C1 segment of cervical spinal cord (tissue), 14 donors: ENCODE data around the gene IL22.

Source experiments
- DNase-seq, 14 donors: peaks; one replicate each; lab custom pipeline; 2025; lab: John Stamatoyannopoulos, UW

Gene IL22

GRCh38 chr12:68264158-68264855, 10.9 kb upstream of the IL22 start:
- DNase-seq = no peak

DNA sequence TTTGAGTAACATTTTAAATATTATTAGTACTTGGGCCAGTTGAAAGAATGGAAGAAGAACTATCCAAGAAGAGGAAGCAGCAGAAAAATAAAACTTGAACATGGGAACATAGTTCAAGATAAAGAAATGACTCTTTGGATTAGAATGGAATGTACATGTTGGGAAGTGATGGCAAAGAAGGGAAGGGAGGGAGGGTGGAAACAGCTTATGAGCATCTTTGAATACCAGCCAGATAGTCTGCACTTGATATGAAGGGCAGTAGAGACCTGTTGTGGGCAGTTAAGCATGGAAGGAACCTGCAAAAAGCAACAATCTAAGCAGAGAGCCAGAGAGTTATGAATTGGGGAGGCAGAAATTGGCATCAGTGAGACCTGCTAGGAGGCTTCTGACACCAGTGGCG, 10.0 kb upstream of the IL22 start:
- no peak for DNase-seq

DNA sequence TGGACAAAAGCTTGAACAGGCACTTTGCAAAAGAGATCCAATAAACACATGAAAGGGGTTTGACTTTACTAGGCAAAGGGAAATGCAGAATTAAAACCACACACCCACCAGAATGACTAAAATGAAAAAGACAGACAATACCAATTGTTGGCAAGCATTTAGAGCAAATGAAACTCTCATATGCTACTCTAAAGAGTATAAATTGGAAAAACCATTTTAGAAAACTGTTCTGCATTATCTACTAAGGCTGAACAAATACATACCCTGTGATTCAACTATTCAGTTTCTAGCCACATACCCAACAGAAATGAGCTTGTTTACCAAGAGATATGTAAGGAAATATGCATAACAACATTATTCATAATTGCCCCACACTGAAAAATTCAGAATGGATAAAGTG, 8.5 kb upstream of the IL22 start:
- no peak for DNase-seq

- no peak for DNase-seq
Observed at GRCh38 chr12:68260153-68260552, 6.7 kb upstream of the IL22 start.

DNA sequence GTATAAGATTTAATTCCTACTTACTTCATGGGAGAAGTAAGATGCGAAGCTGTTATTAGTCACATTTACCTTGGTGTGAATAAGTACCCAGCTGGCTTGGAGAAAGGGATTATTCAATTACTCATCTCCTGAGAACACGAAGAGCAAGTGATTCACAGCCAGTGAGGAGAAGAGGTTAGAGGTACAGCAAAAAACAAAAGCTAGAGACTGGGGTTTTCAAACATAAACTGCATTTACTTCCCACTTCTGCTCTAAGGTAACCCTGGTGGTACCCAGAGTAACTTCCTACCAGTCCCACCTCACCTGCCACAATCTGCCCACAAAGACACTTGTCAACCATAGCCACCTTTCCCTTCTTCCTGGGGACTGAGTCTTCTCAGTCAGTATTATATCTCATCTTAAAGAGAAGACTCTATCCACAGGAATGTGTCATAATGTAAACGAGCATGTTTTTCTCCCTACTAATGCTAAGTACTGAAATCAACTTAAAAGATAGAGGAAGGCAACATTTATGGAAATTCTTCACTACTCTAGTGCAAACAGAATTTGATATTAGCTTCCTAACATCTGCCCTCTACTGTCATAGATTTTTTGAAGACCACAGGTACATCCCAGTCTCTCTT, 6.0 kb upstream of the IL22 start:
- no peak for DNase-seq

DNA sequence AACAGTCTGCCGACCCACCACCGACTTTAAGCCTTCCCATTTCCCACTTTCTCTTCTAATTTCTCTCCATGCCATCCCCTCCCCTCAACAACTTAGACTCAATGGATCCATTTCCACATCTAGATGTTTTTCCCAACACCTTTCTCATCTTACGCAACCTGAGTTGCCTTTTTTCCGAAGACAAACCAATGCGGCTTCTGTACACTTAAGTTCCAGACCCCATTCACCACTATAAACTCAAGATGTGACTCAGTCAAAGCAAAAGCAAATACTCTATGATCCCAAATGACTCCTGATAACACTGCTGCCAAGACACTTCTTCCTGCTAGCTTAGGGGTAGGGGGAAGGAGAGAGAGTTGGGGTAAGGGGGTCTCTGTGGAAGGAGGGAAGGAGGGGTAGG, 1.3 kb downstream of the IL22 start:
- DNase-seq = no peak

DNA sequence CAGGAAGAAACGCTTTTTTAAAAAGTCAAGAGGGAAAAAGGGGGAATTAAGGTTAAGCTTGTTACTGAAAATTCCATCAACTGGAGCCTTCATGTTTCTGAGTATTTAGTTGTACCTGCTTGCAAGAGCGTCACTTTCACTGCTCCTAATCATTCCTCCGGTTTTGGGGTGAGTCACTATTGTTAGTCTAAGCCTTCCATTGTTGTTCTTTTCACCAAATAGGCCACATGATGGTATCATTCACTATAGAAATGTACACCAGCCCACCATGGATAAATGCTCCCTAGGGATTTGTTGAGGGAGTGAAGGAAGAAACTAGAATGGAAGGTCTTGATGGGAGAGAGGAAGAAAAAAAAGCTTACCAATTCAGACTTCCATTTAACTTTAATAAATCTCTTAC, 3.0 kb downstream of the IL22 start:
- no peak for DNase-seq

DNA sequence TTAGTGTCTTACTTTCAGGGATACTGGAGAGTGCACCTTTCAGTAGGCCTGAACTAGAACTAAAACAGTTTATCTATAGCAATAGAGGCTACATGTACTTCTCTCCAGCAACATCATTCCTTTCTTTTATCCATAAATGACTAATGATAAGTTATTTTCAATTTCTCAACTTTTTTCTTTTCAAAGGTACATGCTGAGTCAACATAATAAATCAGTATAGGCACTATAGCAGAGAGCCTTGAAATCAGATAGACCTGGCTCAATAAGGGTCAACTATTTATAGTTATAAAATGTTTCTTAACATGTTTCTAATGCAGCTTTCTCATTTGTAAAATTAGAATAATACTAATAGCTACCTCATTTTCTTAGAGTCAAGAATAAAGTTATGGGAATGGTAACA, 5.6 kb downstream of the IL22 start:
- no peak for DNase-seq

DNA sequence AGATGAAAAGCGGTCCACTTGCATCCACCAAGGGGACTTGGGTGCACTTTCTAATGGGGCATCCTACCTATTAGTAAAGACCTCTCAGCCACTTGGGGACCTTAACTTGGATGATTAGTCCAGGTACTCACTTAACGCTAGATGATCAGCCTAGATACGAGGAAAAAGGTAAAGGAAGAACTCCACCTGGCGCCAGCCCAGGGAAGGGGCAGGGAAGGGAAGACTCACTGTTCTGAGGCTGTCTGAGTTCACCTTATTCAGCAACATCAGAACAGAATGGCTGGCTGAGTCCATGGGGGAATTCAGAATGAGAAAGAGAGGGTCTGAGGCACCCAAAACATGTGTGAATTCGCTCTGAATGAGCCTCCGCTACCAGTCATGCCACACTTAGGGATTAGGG, 7.1 kb downstream of the IL22 start:
- DNase-seq = no peak

- DNase-seq = peak in 1 of 14 donors; percentile 2
Observed at GRCh38 chr12:68245180-68246021, 8.0 kb downstream of the IL22 start.

DNA sequence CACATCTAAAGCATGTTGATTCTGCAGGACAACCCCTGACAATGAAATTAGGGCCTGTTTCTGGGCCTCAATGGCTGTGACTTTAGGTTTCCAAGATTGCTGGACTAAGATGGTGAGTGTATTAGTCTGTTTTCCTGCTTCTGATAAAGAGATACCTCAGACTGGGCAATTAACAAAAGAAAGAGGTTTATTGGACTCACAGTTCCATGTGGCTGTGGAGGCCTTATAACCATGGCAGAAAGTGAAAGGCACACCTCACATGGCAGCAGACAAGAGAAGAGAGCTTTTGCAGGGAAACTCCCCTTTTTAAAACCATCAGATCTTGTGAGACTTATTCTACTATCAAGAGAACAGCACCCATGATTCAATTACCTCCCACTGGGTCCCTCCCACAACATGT, 10.6 kb downstream of the IL22 start:
- no peak for DNase-seq

GRCh38 chr12:68240975-68241374, 12.4 kb downstream of the IL22 start:
- peak in 1 of 14 donors; percentile 3 for DNase-seq

DNA sequence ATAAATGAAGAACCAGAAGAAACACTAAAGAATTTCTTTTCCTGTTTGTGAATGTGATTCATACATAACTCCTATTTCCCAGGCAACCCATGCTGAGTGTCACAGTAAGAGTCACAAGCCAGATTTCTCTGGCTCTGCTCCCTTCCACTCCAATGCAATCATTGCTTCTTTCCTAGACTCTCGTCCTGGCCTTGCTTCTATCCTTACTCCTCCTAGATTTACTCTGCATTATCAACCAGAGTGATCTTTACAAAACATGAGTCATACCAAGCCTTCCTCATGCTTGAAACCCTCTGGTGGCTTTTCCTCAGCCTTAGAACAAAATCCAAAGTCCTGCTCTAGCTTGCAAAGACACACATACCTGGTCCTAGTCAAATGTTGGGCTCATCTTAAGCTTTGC, 13.3 kb downstream of the IL22 start:
- no peak for DNase-seq

- no peak for DNase-seq
Observed at GRCh38 chr12:68239309-68239982, 14.0 kb downstream of the IL22 start.

DNA sequence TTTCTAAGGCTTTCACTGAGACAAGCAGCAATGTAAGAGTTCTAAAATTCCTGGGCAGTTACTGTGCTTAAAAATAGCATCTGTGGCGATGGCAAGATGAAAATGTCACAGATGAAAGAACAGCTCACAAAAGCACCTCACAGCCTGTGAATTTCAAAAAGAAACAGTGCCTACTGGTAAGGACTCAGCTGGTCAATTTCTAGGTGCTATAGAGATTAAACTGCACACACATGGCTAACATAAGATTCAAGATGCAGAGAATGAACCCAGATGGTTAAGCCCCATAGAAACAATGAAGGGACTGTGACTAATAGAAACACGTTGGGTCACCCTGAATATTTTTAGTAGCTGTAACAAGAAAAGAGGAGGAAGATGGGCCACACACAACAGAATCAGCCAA, 15.8 kb downstream of the IL22 start:
- peak in 1 of 14 donors; percentile 14 for DNase-seq

GRCh38 chr12:68237078-68237477, 16.3 kb downstream of the IL22 start:
- DNase-seq = no peak

- peak in 1 of 14 donors; percentile 3 for DNase-seq
Observed at GRCh38 chr12:68236421-68237059, 16.9 kb downstream of the IL22 start.

- DNase-seq = no peak
Observed at GRCh38 chr12:68235576-68235975, 17.8 kb downstream of the IL22 start.

- no peak for DNase-seq
Observed at GRCh38 chr12:68234140-68234539, 19.3 kb downstream of the IL22 start.

DNA sequence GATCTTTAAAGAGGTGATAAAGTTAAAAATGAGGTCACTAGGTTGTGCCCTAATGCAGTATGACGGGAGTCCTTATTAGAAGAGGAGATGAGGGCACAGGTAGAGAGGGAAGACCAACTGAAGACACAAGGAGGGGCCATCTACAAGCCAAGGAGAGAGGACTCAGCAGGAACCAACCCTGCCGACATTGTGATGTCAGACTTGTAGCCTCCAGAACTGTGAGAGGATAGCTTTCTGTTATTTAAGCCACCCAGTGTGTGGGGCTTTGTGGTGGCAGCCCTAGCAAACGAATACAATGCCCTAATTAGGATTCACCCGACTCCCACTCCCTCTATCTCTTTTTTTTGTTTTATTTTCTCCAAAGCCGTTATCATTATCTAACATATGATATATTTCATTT, 19.9 kb downstream of the IL22 start:
- no peak for DNase-seq

DNA sequence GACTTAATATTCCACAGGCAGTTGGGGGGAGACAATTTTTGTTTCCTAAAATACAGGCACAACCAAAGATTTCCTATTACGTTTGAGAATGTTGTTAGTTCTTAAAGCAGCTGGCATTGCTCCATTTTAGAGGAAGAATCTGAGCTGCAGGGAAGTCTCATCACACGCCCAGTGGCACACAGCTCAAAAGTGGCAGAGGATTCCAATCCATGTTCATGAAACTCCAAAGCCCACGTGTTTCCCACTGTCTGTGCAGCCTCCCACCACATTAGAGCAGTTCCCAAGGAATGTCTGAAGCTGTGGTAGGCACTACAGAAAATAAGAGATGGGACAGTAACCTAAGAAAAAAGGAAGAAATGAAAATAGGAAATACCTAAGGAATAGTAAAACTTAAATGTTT, 21.7 kb downstream of the IL22 start:
- DNase-seq = no peak

DNA sequence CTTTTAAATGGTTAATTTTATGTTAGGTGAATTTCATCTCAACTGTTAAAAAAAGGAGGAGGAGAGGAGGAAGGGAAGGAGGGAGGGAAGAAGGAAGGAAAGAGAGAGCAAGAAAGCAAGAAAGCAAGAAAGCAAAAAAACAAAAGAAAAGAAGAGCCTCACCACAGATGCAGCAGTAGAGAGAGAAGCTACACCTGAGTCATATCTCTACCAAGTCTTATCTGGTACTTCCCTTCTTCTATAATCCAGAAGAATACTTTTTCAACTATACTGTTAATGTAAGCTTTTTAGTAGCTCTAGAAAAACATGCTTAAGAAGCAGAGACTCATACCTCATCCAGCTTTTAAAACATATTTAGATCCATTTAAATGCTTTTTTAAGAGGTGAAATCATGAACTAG, 22.2 kb downstream of the IL22 start:
- no peak for DNase-seq
